ENCODE measurements around the gene LIX1. TPM values are rescaled to one million over a fixed set of nuclear protein-coding genes. Genes with fewer than 3 reads are reported as not detected.

The LIX1 gene
- total RNA-seq, 4 donors from 2014 or later = under 0.01 TPM; not detected in 2

DNA sequence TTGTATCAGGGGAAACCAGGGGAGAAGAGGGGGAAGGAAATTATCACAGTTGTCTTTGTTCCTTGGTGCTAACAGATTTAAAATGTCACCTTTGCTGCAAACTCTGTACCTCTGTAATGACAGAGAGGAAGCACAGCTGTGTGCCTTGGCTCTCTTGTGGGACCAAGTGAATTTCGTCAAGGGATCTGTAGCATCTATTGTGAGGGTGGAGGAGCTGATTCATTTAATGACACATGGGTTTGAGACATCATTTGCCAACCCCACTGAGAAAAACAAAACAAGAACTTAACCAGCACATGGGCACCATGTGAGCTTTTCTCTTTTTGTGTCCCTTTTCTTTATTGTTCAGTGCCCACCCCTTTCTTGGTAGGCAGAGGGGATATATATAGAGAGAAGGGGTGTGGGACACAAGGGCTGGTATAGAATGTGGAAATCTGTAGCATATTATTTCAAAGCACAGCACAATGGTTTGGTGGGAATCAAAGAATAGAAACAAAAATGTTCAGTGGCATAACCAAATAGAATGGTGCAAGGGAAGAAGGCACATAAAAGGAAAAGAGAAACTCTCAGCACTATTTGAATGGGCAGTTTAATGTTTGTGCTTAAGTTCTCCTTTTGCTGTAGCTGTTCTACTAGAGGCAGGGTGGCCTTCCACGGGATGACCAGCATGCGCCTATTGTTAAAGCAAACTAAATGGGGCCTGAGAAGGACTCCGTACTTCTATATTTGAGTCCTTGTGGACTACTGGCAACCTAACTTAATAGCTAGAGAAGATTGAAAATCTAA lies 63.3 kb downstream of the LIX1 start:
- no peak overlapping the region for H3K27ac ChIP-seq
- no peaks in the 10 kb centered on the region for H3K27me3 ChIP-seq
- WGBS, 2 donors = 78 to 79% methylated on average over 4 of the region's 4 CpGs
- no peaks in the 10 kb centered on the region for H3K4me1 ChIP-seq
- TF ChIP-seq EP300 (IDR thresholded peaks at IDR 0.05) (no peak), POLR2A (IDR thresholded peaks at IDR 0.05) (no peak)
- H3K9me3 ChIP-seq = no peaks in the 10 kb centered on the region
- no peak for DNase-seq (ENCODE audit: low spot score in 2 of 2)
- H3K36me3 ChIP-seq = no peaks in the 10 kb centered on the region
- H3K4me3 ChIP-seq = no peak overlapping the region

DNA sequence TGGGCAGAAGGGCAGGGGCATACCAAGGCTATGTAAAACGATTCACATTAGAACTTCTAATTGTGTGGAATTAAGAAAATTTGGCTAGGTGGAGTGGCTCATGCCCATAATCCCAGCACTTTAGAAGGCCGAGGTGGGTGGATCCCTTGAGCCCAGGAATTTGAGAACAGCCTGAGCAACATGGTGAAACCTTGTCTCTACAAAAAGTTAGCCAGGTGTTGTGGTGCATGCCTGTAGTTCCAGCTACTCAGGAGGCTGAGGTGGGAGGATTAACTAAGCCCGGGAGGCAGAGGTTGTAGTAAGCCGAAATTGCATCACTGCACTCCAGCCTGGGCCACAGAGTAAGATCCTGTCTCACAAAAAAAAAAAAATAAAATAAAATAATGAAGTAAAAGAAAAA lies 65.2 kb downstream of the LIX1 start:
- no peak overlapping the region for H3K4me3 ChIP-seq
- WGBS, 2 donors = 90 to 91% methylated on average over 4 of the region's 4 CpGs
- no peaks in the 10 kb centered on the region for H3K4me1 ChIP-seq
- TF ChIP-seq POLR2A (IDR thresholded peaks at IDR 0.05) (no peak), CTCF (IDR thresholded peaks at IDR 0.05) (no peak), EP300 (IDR thresholded peaks at IDR 0.05) (no peak)
- no peak overlapping the region for H3K27ac ChIP-seq
- no peaks in the 10 kb centered on the region for H3K27me3 ChIP-seq
- no peak for DNase-seq (ENCODE audit: low spot score in 2 of 2)
- no peaks in the 10 kb centered on the region for H3K9me3 ChIP-seq
- no peaks in the 10 kb centered on the region for H3K36me3 ChIP-seq

DNA sequence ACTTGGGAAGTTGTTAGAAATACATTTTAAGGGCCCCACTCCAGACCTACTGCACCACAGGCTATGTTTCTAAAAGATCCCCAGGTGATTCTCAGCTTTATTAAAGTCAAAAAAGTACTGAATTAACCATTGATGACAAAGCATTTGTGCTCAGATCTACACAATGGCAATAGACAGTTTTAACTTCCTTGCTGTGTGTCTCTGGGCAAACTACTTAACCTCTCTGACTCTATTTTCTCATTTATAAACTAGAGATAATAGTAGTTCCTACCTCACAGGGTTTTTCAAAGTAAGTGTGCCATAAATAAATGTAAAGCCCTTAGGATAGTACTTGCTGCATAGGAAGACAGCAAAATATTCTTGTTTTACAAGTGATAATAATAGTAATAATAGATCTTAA lies 66.3 kb downstream of the LIX1 start:
- no peak overlapping the region for H3K4me3 ChIP-seq
- H3K4me1 ChIP-seq = no peaks in the 10 kb centered on the region
- no peak for TF ChIP-seq EP300 (IDR thresholded peaks at IDR 0.05)
- no peak for TF ChIP-seq CTCF (IDR thresholded peaks at IDR 0.05)
- no peak for TF ChIP-seq POLR2A (IDR thresholded peaks at IDR 0.05)
- no peak for DNase-seq (ENCODE audit: low spot score in 2 of 2)
- H3K36me3 ChIP-seq = no peaks in the 10 kb centered on the region
- H3K27ac ChIP-seq = no peak overlapping the region
- no peaks in the 10 kb centered on the region for H3K27me3 ChIP-seq
- H3K9me3 ChIP-seq = no peaks in the 10 kb centered on the region

- no peak for TF ChIP-seq CTCF (IDR thresholded peaks at IDR 0.05)
- no peak for TF ChIP-seq POLR2A (IDR thresholded peaks at IDR 0.05)
- TF ChIP-seq EP300 (IDR thresholded peaks at IDR 0.05) = no peak
- H3K36me3 ChIP-seq = no peaks in the 10 kb centered on the region
- WGBS, 2 donors = 77 to 81% methylated on average over 5 of the region's 5 CpGs
- H3K27me3 ChIP-seq = no peaks in the 10 kb centered on the region
- H3K4me3 ChIP-seq = no peak overlapping the region
- no peak for DNase-seq (ENCODE audit: low spot score in 2 of 2)
- H3K4me1 ChIP-seq = no peaks in the 10 kb centered on the region
- H3K27ac ChIP-seq = no peak overlapping the region
- H3K9me3 ChIP-seq = no peaks in the 10 kb centered on the region
These were observed 66.8 kb downstream of the LIX1 start for GRCh38 chr5:97075649-97076048.

DNA sequence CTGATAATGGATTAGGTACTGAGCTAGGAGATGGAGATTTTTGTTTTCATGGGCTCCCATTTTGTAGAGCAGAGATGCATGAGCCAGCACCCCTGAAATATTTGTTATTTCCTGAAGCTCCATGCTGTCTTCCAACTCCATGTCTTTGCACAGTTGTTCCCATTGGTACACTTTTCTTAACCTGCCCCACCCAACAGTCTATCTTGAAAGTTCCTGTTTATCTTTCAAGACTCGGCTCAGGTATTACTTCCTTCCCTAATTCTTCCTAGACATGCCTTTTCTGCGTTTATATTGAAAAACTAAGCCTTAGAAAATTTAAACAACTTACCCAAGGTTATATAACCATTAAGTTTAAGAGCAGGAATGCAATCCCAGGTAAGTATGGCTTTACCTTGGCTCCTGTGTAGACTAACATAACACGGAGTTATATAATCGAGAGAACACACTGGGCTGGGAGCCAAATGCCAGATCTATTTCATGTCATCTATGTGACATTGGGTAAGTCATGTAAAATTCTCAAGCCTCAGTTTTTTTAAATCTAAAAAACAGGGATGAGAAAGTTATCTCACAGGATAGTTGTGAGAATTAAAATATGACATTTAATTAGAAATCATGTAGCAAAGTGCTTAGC lies 67.4 kb downstream of the LIX1 start:
- no peaks in the 10 kb centered on the region for H3K4me1 ChIP-seq
- H3K4me3 ChIP-seq = no peak overlapping the region
- H3K27ac ChIP-seq = no peak overlapping the region
- TF ChIP-seq POLR2A (IDR thresholded peaks at IDR 0.05) = no peak
- TF ChIP-seq CTCF (IDR thresholded peaks at IDR 0.05) = no peak
- TF ChIP-seq EP300 (IDR thresholded peaks at IDR 0.05) = no peak
- no peaks in the 10 kb centered on the region for H3K9me3 ChIP-seq
- H3K36me3 ChIP-seq = no peaks in the 10 kb centered on the region
- DNase-seq (ENCODE audit: low spot score in 2 of 2) = no peak
- WGBS, 2 donors = 65 to 69% methylated on average over 4 of the region's 4 CpGs
- no peaks in the 10 kb centered on the region for H3K27me3 ChIP-seq
